ENCODE data around the gene ZNRF3. TPM values are rescaled to one million over a fixed set of nuclear protein-coding genes. Genes with fewer than 3 reads are reported as not detected.
A peak's percentile ranks its signal among the peaks of the same experiment; 100 is the strongest.
"Not testable (repeated sequence)": the region's sequence is repeated elsewhere in the genome, so short reads cannot be mapped to it uniquely, and the experiment has no call there.

Gene ZNRF3
- total RNA-seq, 1 donor from 2014 or later, result 6.7 TPM

DNA sequence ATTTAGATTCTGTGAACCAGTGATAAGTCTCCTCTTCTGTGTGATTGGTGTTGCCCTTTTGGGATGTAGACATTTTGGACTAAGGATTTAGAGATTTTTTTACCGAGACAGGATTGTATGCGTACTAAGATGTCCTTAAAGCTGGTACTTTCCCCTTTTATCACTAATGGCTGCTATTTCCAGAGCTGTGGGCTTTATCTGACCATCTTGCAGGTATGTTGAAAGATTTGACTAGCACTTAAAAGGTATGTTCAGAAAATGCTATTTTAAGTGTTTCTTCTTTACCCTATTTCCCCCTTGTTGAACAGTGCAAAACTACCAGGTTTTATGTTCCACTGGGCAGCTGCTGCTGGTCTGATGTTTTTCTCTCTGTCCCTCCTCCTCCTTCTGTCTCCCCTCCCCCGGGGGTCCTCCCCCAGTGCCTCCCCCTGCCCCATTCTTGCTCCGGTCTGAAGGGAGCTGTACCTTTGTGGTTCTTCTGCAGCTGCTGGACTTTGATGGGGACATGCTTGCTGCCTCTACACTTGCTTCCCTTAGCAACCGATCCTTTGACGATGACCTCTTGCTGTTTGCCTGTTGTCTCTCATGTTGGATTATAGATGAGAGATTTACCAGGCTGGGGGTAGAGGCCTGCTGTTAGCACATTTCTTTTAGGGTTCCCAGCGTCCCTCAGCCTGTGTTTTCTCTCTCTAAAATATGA lies 59.6 kb downstream of the ZNRF3 start:
- H3K27ac Mint-ChIP-seq (ENCODE audit: unreplicated experiment), result no peak overlapping the region
- no peak overlapping the region for H3K4me3 Mint-ChIP-seq (ENCODE audit: unreplicated experiment)

DNA sequence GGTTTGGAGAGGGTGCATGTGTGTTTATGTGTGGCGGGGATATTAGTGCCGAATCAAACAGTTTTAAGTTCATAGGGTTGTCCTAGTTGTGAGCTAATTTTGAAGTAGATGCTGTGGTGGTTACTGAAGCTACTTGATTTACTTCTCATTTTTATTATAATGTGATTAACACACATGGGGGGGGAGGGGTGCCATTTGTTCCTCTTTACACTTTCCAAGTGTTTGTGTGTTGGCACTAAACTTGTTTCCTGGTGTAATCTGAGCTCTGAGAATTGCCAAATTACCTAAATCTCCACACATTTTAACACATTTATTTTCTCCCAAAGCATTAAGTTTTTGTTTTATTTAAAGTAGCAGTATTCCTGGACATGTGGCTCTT lies 60.1 kb downstream of the ZNRF3 start:
- Mint-ChIP-seq H3K27ac (ENCODE audit: unreplicated experiment) (no peak overlapping the region), H3K27me3 (ENCODE audit: low read depth) (no peaks in the 10 kb centered on the region), H3K36me3 (ENCODE audit: low read depth) (peaks cover 7% of the 10 kb centered on the region), H3K9me3 (ENCODE audit: low read depth) (peaks cover 17% of the 10 kb centered on the region), H3K4me3 (ENCODE audit: unreplicated experiment) (no peak overlapping the region), H3K4me1 (ENCODE audit: low read depth) (no peaks in the 10 kb centered on the region)
- DNase-seq (ENCODE audit: low spot score), result no peak
- TF ChIP-seq, protein P1, sequence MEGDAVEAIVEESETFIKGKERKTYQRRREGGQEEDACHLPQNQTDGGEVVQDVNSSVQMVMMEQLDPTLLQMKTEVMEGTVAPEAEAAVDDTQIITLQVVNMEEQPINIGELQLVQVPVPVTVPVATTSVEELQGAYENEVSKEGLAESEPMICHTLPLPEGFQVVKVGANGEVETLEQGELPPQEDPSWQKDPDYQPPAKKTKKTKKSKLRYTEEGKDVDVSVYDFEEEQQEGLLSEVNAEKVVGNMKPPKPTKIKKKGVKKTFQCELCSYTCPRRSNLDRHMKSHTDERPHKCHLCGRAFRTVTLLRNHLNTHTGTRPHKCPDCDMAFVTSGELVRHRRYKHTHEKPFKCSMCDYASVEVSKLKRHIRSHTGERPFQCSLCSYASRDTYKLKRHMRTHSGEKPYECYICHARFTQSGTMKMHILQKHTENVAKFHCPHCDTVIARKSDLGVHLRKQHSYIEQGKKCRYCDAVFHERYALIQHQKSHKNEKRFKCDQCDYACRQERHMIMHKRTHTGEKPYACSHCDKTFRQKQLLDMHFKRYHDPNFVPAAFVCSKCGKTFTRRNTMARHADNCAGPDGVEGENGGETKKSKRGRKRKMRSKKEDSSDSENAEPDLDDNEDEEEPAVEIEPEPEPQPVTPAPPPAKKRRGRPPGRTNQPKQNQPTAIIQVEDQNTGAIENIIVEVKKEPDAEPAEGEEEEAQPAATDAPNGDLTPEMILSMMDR (IDR thresholded peaks at IDR 0.05), result no peak

More for the DNA sequence above, 59.6 kb downstream of the ZNRF3 start:
- Mint-ChIP-seq H3K36me3 (ENCODE audit: low read depth) (peaks cover 7% of the 10 kb centered on the region), H3K9me3 (ENCODE audit: low read depth) (peaks cover 16% of the 10 kb centered on the region), H3K27me3 (ENCODE audit: low read depth) (no peaks in the 10 kb centered on the region), H3K4me1 (ENCODE audit: low read depth) (no peaks in the 10 kb centered on the region)
- peak; percentile 14 for DNase-seq (ENCODE audit: low spot score)
- TF ChIP-seq, protein P1 (IDR thresholded peaks at IDR 0.05), result no peak

DNA sequence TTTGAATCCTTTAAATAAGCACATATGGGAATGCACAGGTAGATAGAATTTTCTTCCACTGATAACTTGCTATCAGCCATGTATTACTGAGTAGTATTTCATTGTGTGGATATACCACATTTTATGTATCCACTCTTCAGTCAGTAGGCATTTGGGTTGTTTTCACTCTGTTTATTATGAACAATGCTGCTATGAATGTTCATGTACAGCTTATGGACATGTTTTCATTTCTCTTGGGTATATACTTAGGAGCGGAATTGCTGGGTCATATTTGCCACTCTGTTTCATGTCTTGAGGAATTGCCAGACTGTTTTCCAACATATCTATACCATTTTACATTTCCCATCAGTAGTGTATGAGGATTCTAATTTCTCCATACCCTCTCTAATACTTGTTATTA lies 63.8 kb downstream of the ZNRF3 start:
- H3K4me3 Mint-ChIP-seq (ENCODE audit: unreplicated experiment), result no peak overlapping the region
- no peak overlapping the region for H3K27ac Mint-ChIP-seq (ENCODE audit: unreplicated experiment)
- TF ChIP-seq, protein P1 (IDR thresholded peaks at IDR 0.05), result no peak
- H3K27me3 Mint-ChIP-seq (ENCODE audit: low read depth), result no peaks in the 10 kb centered on the region
- no peak for DNase-seq (ENCODE audit: low spot score)
- peaks cover 28% of the 10 kb centered on the region for H3K4me1 Mint-ChIP-seq (ENCODE audit: low read depth)
- peaks cover 7% of the 10 kb centered on the region for H3K36me3 Mint-ChIP-seq (ENCODE audit: low read depth)
- H3K9me3 Mint-ChIP-seq (ENCODE audit: low read depth), result peaks cover 18% of the 10 kb centered on the region

DNA sequence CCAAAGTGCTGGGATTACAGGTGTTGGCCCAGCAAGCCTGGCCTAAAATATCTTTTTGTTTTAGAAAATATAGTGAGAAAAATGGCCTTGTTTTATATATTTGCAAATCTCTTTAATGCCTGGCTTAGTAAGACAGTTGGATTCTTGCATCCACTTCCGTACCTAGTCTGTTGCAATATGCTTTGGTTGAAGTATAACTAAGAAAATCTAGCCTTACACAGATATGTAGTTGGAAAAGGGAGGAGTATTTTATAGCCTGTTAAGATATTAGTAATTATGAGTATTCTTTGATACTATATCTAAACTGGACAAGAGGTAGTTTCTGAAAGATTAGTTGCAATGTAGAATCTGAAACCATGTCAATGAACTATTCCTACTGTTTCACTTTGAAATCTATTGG lies 65.1 kb downstream of the ZNRF3 start:
- peaks cover 7% of the 10 kb centered on the region for H3K36me3 Mint-ChIP-seq (ENCODE audit: low read depth)
- H3K27ac Mint-ChIP-seq (ENCODE audit: unreplicated experiment), result no peak overlapping the region
- TF ChIP-seq, protein P1 (IDR thresholded peaks at IDR 0.05), result no peak
- H3K27me3 Mint-ChIP-seq (ENCODE audit: low read depth), result no peaks in the 10 kb centered on the region
- H3K9me3 Mint-ChIP-seq (ENCODE audit: low read depth), result peaks cover 18% of the 10 kb centered on the region
- H3K4me3 Mint-ChIP-seq (ENCODE audit: unreplicated experiment), result no peak overlapping the region
- no peak for DNase-seq (ENCODE audit: low spot score)
- H3K4me1 Mint-ChIP-seq (ENCODE audit: low read depth), result peaks cover 41% of the 10 kb centered on the region

DNA sequence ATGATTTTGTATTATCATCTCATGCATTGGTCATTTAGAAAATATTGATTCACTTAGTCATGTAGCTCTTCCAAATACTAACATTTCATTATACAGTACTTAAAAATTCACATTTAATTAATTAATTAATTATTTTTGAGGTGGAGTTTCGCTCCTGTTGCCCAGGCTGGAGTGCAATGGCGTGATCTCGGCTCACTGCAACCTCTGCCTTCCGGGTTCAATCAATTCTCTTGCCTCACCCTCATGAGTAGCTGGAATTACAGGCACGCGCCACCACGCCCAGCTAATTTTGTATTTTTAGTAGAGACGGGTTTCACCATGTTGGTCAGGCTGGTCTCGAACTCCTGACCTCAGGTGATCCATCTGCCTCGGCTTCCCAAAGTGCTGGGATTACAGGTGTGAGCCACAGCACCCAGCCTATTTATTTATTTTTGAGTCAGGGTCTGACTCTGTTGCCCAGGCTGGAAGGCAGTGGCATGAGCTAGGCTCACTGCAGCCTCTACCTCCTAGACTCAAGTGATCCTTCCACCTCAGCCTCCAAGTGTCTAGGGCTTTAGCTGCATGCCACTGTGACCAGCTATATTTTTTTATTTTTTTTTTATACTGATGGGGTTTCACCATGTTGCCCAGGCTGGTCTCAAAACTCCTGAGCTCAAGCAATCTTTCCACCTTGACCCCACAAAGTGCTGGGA lies 65.6 kb downstream of the ZNRF3 start:
- peaks cover 47% of the 10 kb centered on the region for H3K4me1 Mint-ChIP-seq (ENCODE audit: low read depth)
- H3K9me3 Mint-ChIP-seq (ENCODE audit: low read depth), result peaks cover 18% of the 10 kb centered on the region
- DNase-seq (ENCODE audit: low spot score); H3K36me3 Mint-ChIP-seq (ENCODE audit: low read depth); H3K4me3 Mint-ChIP-seq (ENCODE audit: unreplicated experiment); H3K27ac Mint-ChIP-seq (ENCODE audit: unreplicated experiment); H3K27me3 Mint-ChIP-seq (ENCODE audit: low read depth): not testable (repeated sequence)

Data from chondrocyte (in vitro differentiated cells).